HepG2 (cell line): ENCODE results near the gene MXRA7. TPM values are rescaled to one million over a fixed set of nuclear protein-coding genes. Genes with fewer than 3 reads are reported as not detected.

Experiments
- ATAC-seq: fragments of 200-7000 bp; cut with Tn5 transposase; 3 replicates; pipeline ENCODE4 v1.9.1; 2020; ENCODE audit warnings: mild to moderate bottlenecking, moderate library complexity
- BruUV-seq: library from RNA; stranded (reverse); fragments of 400-500 nt; replicated peaks from 2 replicates; lab custom pipeline; 2021; lab: Mats Ljungman, UMichigan
- CTCF ChIA-PET: fragments of 300-600 bp; formaldehyde crosslinking; extraction: SDS; loops from one replicate; lab custom pipeline; 2021; ENCODE audit warnings: low total read pairs, inconsistent platforms, low intra/inter-chr PET ratio; lab: Yijun Ruan, JAX
- POLR2A ChIA-PET: fragments of 350-600 bp; sonication (Branson Sonifier 250); formaldehyde crosslinking; loops from one replicate; lab custom pipeline; 2020; ENCODE audit warnings: antibody characterized with exemption, inconsistent platforms; lab: Yijun Ruan, JAX
- DNase-seq: peaks from one replicate; pipeline ENCODE4 v3.0.0-alpha.2; 2015; ENCODE audit warnings: low spot score
- FAIRE-seq: peaks from 3 replicates; lab custom pipeline; 2011; peaks lifted over from hg19 to GRCh38; lab: Jason Lieb, UNC
- H2AFZ ChIP-seq: one replicate; pipeline ENCODE4 v1.6.1; 2011; ENCODE audit warnings: low read length, inconsistent platforms
- H3K27ac ChIP-seq: fragments of 300-600 bp; 3 replicates; pipeline ENCODE4 v1.8.0; 2011; ENCODE audit warnings: mixed run types, mild to moderate bottlenecking, mixed read lengths, low read length, inconsistent platforms; ENCODE audit not compliant: insufficient read depth; ENCODE audit errors: extremely low read length
- H3K27me3 ChIP-seq, 2 experiments: fragments of 200-600 bp in 1 of 2; 2 replicates in 1 of 2; 3 replicates in 1 of 2; pipeline versions ENCODE4 v1.6.0 to v1.8.0; 2011; ENCODE audit warnings: low read length in 2 of 2, mild to moderate bottlenecking in 2 of 2, moderate library complexity in 2 of 2, inconsistent platforms in 1 of 2; ENCODE audit not compliant: insufficient read depth in 2 of 2, control insufficient read depth in 1 of 2
- H3K36me3 ChIP-seq, 2 experiments: fragments of 200-600 bp in 1 of 2; replicated peaks in 1 of 2; 2 replicates in 1 of 2; 3 replicates in 1 of 2; pipeline versions ENCODE4 v1.5.1 to v1.8.0; 2011; ENCODE audit warnings: low read length in 2 of 2, inconsistent platforms in 1 of 2; ENCODE audit not compliant: insufficient read depth in 2 of 2, control insufficient read depth in 1 of 2
- H3K4me1 ChIP-seq: 2 replicates; pipeline ENCODE4 v1.5.1; 2012; ENCODE audit warnings: low read length, inconsistent platforms; ENCODE audit not compliant: insufficient read depth
- H3K4me2 ChIP-seq: 2 replicates; pipeline ENCODE4 v1.6.0; 2011; ENCODE audit warnings: low read depth, low read length, inconsistent platforms
- H3K4me3 ChIP-seq, 3 experiments: fragments of 200-600 bp in 1 of 3; sonication (generic), shearing (Covaris generic) in 1 of 3; replicated peaks in 1 of 3; 2 replicates each; pipeline ENCODE4 v1.5.1; 2011 to 2016; ENCODE audit warnings: low read length in 3 of 3, inconsistent platforms in 2 of 3, low read depth in 2 of 3, mild to moderate bottlenecking in 2 of 3, control low read depth in 1 of 3, mixed read lengths in 1 of 3; ENCODE audit not compliant: insufficient read depth in 1 of 3
- H3K79me2 ChIP-seq: one replicate; pipeline ENCODE4 v1.6.1; 2011; ENCODE audit warnings: low read length, inconsistent platforms; ENCODE audit not compliant: insufficient read depth
- H3K9ac ChIP-seq: 2 replicates; pipeline ENCODE4 v1.6.0; 2011; ENCODE audit warnings: mild to moderate bottlenecking, low read depth, low read length, inconsistent platforms; ENCODE audit not compliant: insufficient read depth
- H3K9me3 ChIP-seq: 2 replicates; pipeline ENCODE4 v1.5.1; 2012; ENCODE audit warnings: mild to moderate bottlenecking, low read length
- H4K20me1 ChIP-seq: 2 replicates; pipeline ENCODE4 v1.6.0; 2011; ENCODE audit warnings: inconsistent platforms, mild to moderate bottlenecking, low read length, moderate library complexity; ENCODE audit not compliant: insufficient read depth
- AGO2 ChIP-seq: fragments of 200-400 bp; formaldehyde crosslinking; optimal IDR thresholded peaks from 2 replicates; pipeline ENCODE3; 2017; ENCODE audit warnings: mild to moderate bottlenecking, low read depth, low read length, moderate library complexity
- ARNT2 ChIP-seq: sonication (generic); formaldehyde crosslinking; IDR thresholded peaks from 2 replicates; pipeline ENCODE4 v1.8.0; 2022; ENCODE audit warnings: mild to moderate bottlenecking, low read depth, missing genetic modification reagents, moderate library complexity
- CBX2 ChIP-seq, 2 experiments: fragments of 200-600 bp in 1 of 2; sonication (generic); formaldehyde crosslinking in 1 of 2; IDR thresholded peaks; 2 replicates each; pipeline versions ENCODE4 v1.7.0 to v1.8.1; 2018 to 2022; ENCODE audit warnings: low read depth in 2 of 2, low read length in 1 of 2, mild to moderate bottlenecking in 1 of 2, missing genetic modification reagents in 1 of 2
- CEBPB ChIP-seq: IDR thresholded peaks from 2 replicates; pipeline ENCODE4 v1.6.1; 2011; ENCODE audit warnings: low read depth, low read length, improper control_type of control experiment, borderline replicate concordance
- DRAP1 ChIP-seq: IDR thresholded peaks from 2 replicates; pipeline ENCODE4 v1.6.1; 2016; ENCODE audit warnings: missing genetic modification reagents, missing compliant biosample characterization
- HMG20A ChIP-seq: IDR thresholded peaks from 2 replicates; pipeline ENCODE4 v1.6.1; 2016; ENCODE audit warnings: borderline replicate concordance
- HMGA1 ChIP-seq: sonication (generic); formaldehyde crosslinking; conservative IDR thresholded peaks from 2 replicates; pipeline ENCODE4 v1.4.0; 2020; ENCODE audit warnings: missing genetic modification reagents
- HNRNPK ChIP-seq: fragments of 200-400 bp; formaldehyde crosslinking; IDR thresholded peaks from 2 replicates; pipeline ENCODE4 v1.6.1; 2018; ENCODE audit warnings: low read length, low read depth, moderate library complexity, mild to moderate bottlenecking; ENCODE audit not compliant: poor library complexity, severe bottlenecking
- KLF11 ChIP-seq: IDR thresholded peaks from 2 replicates; pipeline ENCODE4 v1.6.1; 2016; ENCODE audit warnings: missing compliant biosample characterization
- MTF2 ChIP-seq: sonication (generic); formaldehyde crosslinking; IDR thresholded peaks from 2 replicates; pipeline ENCODE4 v1.5.0; 2020; ENCODE audit warnings: missing genetic modification reagents, borderline replicate concordance
- NCOR1 ChIP-seq: fragments of 200-600 bp; sonication (generic); IDR thresholded peaks from 2 replicates; pipeline ENCODE4 v1.7.0; 2017; ENCODE audit warnings: antibody characterized with exemption, low read length, borderline replicate concordance
- PPARG ChIP-seq: conservative IDR thresholded peaks from 2 replicates; pipeline ENCODE4 v1.6.1; 2016; ENCODE audit warnings: missing biosample characterization, missing genetic modification reagents
- RXRB ChIP-seq: IDR thresholded peaks from 2 replicates; pipeline ENCODE4 v1.6.1; 2016; ENCODE audit warnings: borderline replicate concordance, missing genetic modification reagents, missing compliant biosample characterization
- SOX13 ChIP-seq, 3 experiments: fragments of 450-650 bp in 1 of 3; sonication (generic) in 1 of 3; formaldehyde crosslinking in 1 of 3; IDR thresholded peaks in 2 of 3; conservative IDR thresholded peaks in 1 of 3; 2 replicates each; pipeline versions ENCODE4 v1.5.0 to v1.6.1; 2016 to 2020; ENCODE audit warnings: antibody characterized with exemption in 1 of 3, mild to moderate bottlenecking in 1 of 3, missing compliant biosample characterization in 1 of 3, missing genetic modification reagents in 1 of 3, moderate library complexity in 1 of 3
- SP1 ChIP-seq, 2 experiments: fragments of 450-650 bp in 1 of 2; sonication (generic) in 1 of 2; formaldehyde crosslinking in 1 of 2; IDR thresholded peaks; 2 replicates each; pipeline versions ENCODE4 v1.4.0 to v1.6.1; 2016 to 2020; ENCODE audit warnings: missing genetic modification reagents in 1 of 2
- TAF1 ChIP-seq: sonication (generic); formaldehyde crosslinking; IDR thresholded peaks from 2 replicates; pipeline ENCODE4 v1.4.0; 2020; ENCODE audit warnings: missing genetic modification reagents
- TFE3 ChIP-seq: IDR thresholded peaks from 2 replicates; pipeline ENCODE4 v1.6.1; 2016
- ZEB1 ChIP-seq: IDR thresholded peaks from 2 replicates; pipeline ENCODE4 v1.6.1; 2012; ENCODE audit warnings: mild to moderate bottlenecking, low read depth, inconsistent platforms; ENCODE audit not compliant: insufficient replicate concordance
- ZKSCAN5 ChIP-seq: sonication (generic); formaldehyde crosslinking; IDR thresholded peaks from 2 replicates; pipeline ENCODE4 v1.5.1; 2020; ENCODE audit warnings: mild to moderate bottlenecking, missing genetic modification reagents
- ZNF296 ChIP-seq: sonication (generic); formaldehyde crosslinking; conservative IDR thresholded peaks from 2 replicates; pipeline ENCODE4 v1.5.0; 2020; ENCODE audit warnings: mild to moderate bottlenecking, missing genetic modification reagents
- ZNF3 ChIP-seq: IDR thresholded peaks from 2 replicates; pipeline ENCODE4 v1.7.0; 2017; ENCODE audit warnings: inconsistent platforms
- ZNF460 ChIP-seq: sonication (generic); formaldehyde crosslinking; IDR thresholded peaks from 2 replicates; pipeline ENCODE4 v1.5.1; 2020; ENCODE audit warnings: missing genetic modification reagents, mild to moderate bottlenecking, borderline replicate concordance
- ZNF724P ChIP-seq: sonication (generic); formaldehyde crosslinking; IDR thresholded peaks from 2 replicates; pipeline ENCODE4 v1.8.0; 2022; ENCODE audit warnings: missing genetic modification reagents, borderline replicate concordance
- ZNF792 ChIP-seq: IDR thresholded peaks from 2 replicates; pipeline ENCODE4 v1.6.1; 2016
- WGBS: methylation state at CpG from one replicate; pipeline ENCODE4 v1.1.6; 2017; ENCODE audit warnings: low lambda C conversion rate; 5-methylcytosine and 5-hydroxymethylcytosine counted together
- in situ Hi-C: cut with HindIII; loops from 2 replicates; pipeline ENCODE4 v1.10.0; 2017; ENCODE audit warnings: low pct_unique_long_range_greater_than_20kb; ENCODE audit not compliant: extremely low pct_ligation_motif_present
- intact Hi-C: fragments of 100-400 bp; cut with micrococcal nuclease; formaldehyde crosslinking; loops from one replicate; pipeline ENCODE4 v1.10.0; 2022; ENCODE audit not compliant: unreplicated experiment
- polyA plus RNA-seq, 8 experiments: library from polyadenylated mRNA; depleted of rRNA in 3 of 8; stranded (reverse) in 7 of 8; unstranded in 1 of 8; fragments of >200 nt; fragmentation: Illumina TruSeq in 4 of 8; extraction: Trizol in 4 of 8; gene quantifications; 2 replicates each; pipeline versions ENCODE4 v1.2.1 to v1.2.3, GENCODE V29; 2011 to 2016; ENCODE audit warnings: low read depth in 4 of 8, missing spikeins in 1 of 8, mixed read lengths in 1 of 8; ENCODE audit not compliant: insufficient read depth in 1 of 8
- total RNA-seq, 5 experiments: library from RNA; depleted of rRNA; stranded (reverse); fragments of >200 nt; fragmentation: Illumina TruSeq; extraction: Trizol; gene quantifications; 2 replicates each; pipeline ENCODE4 v1.2.3, GENCODE V29; 2016; ENCODE audit warnings: low read depth in 1 of 5
- TF ChIP-seq, protein P1 (sequence below): IDR thresholded peaks from 2 replicates; pipeline ENCODE4 v1.6.1; 2016

MXRA7 gene
- total and polyA plus RNA-seq, 2 of the 13 experiments (the other 11 are each of a cell fraction or from before 2014, with no cell fraction given): 44.8 to 112 TPM

DNA sequence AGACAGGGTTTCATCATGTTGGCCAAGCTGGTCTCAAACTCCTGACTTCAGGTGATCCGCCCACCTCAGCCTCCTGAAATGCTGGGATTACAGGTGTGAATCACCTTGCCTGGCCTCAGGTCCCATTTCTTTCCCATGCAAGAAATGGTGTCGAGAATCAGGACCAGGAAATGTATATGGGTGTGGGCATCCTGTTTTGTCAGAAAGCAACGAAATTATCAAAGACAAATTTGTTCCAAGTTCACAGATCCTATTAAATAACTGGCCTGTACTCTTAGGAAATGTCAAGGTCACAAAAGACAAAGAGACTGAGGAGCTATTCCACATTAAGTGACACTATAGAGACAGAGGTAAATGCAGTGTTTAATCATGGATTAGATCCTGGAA lies 50.1 kb downstream of the MXRA7 start:
- Histone ChIP-seq H3K27ac (no peak overlapping the region), H3K4me2 (peak overlapping the region; percentile 62), H4K20me1 (no peaks in the 10 kb centered on the region), H3K27me3 (no peaks in the 10 kb centered on the region), H3K9me3 (no peaks in the 10 kb centered on the region), H3K4me1 (peaks cover 61% of the 10 kb centered on the region), H3K79me2 (no peaks in the 10 kb centered on the region), H2AFZ (no peak overlapping the region), H3K4me3 (no peak overlapping the region), H3K36me3 (no peaks in the 10 kb centered on the region), H3K9ac (no peak overlapping the region)
- no TSS peak for BruUV-seq
- DNase-seq: peak; percentile 57
- 26% methylated on average over 3 of the region's 3 CpGs for WGBS
- peak; percentile 36 for FAIRE-seq
- ATAC-seq: no peak; the same call in 2 of the 3 replicates
- intact Hi-C loops (no loop called here), in situ Hi-C loops (no loop called here)
- CTCF ChIA-PET: no interaction called here
- POLR2A ChIA-PET: interaction anchor here (0.9 to 3.6 kb wide), 2 partner anchors 11 to 51 kb away, joined by 3 to 30 read pairs; no protein-coding TSS in a partner anchor
- peak; percentile 26 for TF ChIP-seq ZEB1
- TF ChIP-seq TAF1 (CRISPR knock-in tag): no peak
- no peak for TF ChIP-seq DRAP1 (CRISPR knock-in tag)
- no peak for TF ChIP-seq KLF11 (CRISPR knock-in tag)
- no peak for TF ChIP-seq ZNF724P
- no peak for TF ChIP-seq MTF2 (CRISPR knock-in tag)
- TF ChIP-seq HNRNPK: no peak
- no peak for TF ChIP-seq SP1 (IDR thresholded peaks at IDR 0.05)
- no peak for TF ChIP-seq SP1 (CRISPR knock-in tag; IDR thresholded peaks at IDR 0.05)
- no peak for TF ChIP-seq AGO2
- no peak for TF ChIP-seq CEBPB
- TF ChIP-seq, protein P1, sequence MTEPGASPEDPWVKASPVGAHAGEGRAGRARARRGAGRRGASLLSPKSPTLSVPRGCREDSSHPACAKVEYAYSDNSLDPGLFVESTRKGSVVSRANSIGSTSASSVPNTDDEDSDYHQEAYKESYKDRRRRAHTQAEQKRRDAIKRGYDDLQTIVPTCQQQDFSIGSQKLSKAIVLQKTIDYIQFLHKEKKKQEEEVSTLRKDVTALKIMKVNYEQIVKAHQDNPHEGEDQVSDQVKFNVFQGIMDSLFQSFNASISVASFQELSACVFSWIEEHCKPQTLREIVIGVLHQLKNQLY (CRISPR knock-in tag): no peak
- no peak for TF ChIP-seq ZNF460 (CRISPR knock-in tag)
- TF ChIP-seq ZNF3 (CRISPR knock-in tag): no peak
- no peak for TF ChIP-seq ZNF296
- no peak for TF ChIP-seq CBX2 (IDR thresholded peaks at IDR 0.05; ENCODE audit: low read depth, low read length)
- TF ChIP-seq CBX2 (CRISPR knock-in tag; IDR thresholded peaks at IDR 0.05; ENCODE audit: low read depth): no peak
- 0 out of 2 replicates have a peak, but pooled peaks have one; percentile 21 for TF ChIP-seq NCOR1
- TF ChIP-seq HMGA1 (CRISPR knock-in tag): no peak
- peak; percentile 12; the same call in 1 of the 2 replicates for TF ChIP-seq RXRB (CRISPR knock-in tag)
- no peak for TF ChIP-seq ZKSCAN5
- TF ChIP-seq ZNF792 (CRISPR knock-in tag): no peak
- TF ChIP-seq ARNT2 (CRISPR knock-in tag): no peak
- TF ChIP-seq HMG20A (CRISPR knock-in tag): peak; percentile 15; the same call in 1 of the 2 replicates
- TF ChIP-seq TFE3 (CRISPR knock-in tag): no peak
- TF ChIP-seq SOX13 (IDR thresholded peaks at IDR 0.05): no peak
- peak in 1 of 2 experiments; percentile 74; a peak in 2 of 4 replicates for TF ChIP-seq SOX13 (CRISPR knock-in tag; conservative IDR thresholded peaks at IDR 0.05 in 1 of 2, IDR thresholded peaks at IDR 0.05 in 1 of 2)
- 0 out of 2 replicates have a peak, but pooled peaks have one; percentile 38 for TF ChIP-seq PPARG
